ENCODE data around the gene NXPH3.

The NXPH3 gene

GRCh38 chr17:49597436-49597835, 21.8 kb downstream of the NXPH3 start:
- H2BK12ac ChIP-seq (ENCODE audit: low read length), result no peak overlapping the region
- no peak overlapping the region for H3K23ac ChIP-seq (ENCODE audit: low read depth, low read length, poor library complexity)
- peaks cover 16 to 69% of the 10 kb centered on the region in 2 donors for H3K36me3 ChIP-seq (replicated peaks in 1 of 2; ENCODE audit: control insufficient read depth in 2 of 2, insufficient read depth in 2 of 2, low read length in 2 of 2)
- no peak overlapping the region for H4K91ac ChIP-seq (ENCODE audit: low read depth, low read length, poor library complexity)
- no peaks in the 10 kb centered on the region for H3K9me3 ChIP-seq (replicated peaks in 1 of 2; ENCODE audit: control insufficient read depth in 2 of 2, insufficient read depth in 1 of 2, low read depth in 1 of 2, low read length in 2 of 2)
- H3K27ac ChIP-seq (replicated peaks; ENCODE audit: low read length), result no peak overlapping the region
- H3K4ac ChIP-seq (ENCODE audit: low read length), result no peak overlapping the region
- no peaks in the 10 kb centered on the region for H3K27me3 ChIP-seq (ENCODE audit: control insufficient read depth in 3 of 3, insufficient read depth in 3 of 3, low read depth in 1 of 3, low read length in 3 of 3)
- WGBS, 2 donors (ENCODE audit: extremely low coverage in 2 of 2, insufficient read length in 2 of 2, insufficient replicate concordance in 1 of 2), result no CpG with 5 or more reads among the region's 4 CpGs
- H2AFZ ChIP-seq (ENCODE audit: low read length), result no peak overlapping the region
- no peak overlapping the region for H2AK5ac ChIP-seq (ENCODE audit: low read depth, low read length)
- H3K4me3 ChIP-seq (ENCODE audit: low read length in 2 of 2), result no peak overlapping the region
- H2BK120ac ChIP-seq (ENCODE audit: low read depth, low read length), result no peak overlapping the region
- no peak for DNase-seq (ENCODE audit: low spot score)
- H3K18ac ChIP-seq (ENCODE audit: low read length), result no peak overlapping the region
- no peak overlapping the region for H2BK5ac ChIP-seq (ENCODE audit: low read length)
- no peak overlapping the region for H3K14ac ChIP-seq (ENCODE audit: low read length)
- no peak overlapping the region for H2BK15ac ChIP-seq (ENCODE audit: low read length)
- H3K4me2 ChIP-seq (ENCODE audit: insufficient read depth, low read length, poor library complexity, severe bottlenecking), result no peak overlapping the region
- H3K79me1 ChIP-seq (ENCODE audit: low read depth, low read length), result no peaks in the 10 kb centered on the region
- no peak overlapping the region for H3K9ac ChIP-seq (ENCODE audit: low read depth, low read length, poor library complexity)
- H3K4me1 ChIP-seq (ENCODE audit: control insufficient read depth in 2 of 2, insufficient read depth in 1 of 2, low read depth in 1 of 2, low read length in 2 of 2), result peaks cover 0 to 7% of the 10 kb centered on the region in 2 donors
- H4K8ac ChIP-seq (ENCODE audit: low read depth, low read length), result no peak overlapping the region

GRCh38 chr17:49597928-49598655, 22.4 kb downstream of the NXPH3 start:
- Histone ChIP-seq H2BK120ac (ENCODE audit: low read depth, low read length) (no peak overlapping the region), H3K27me3 (ENCODE audit: control insufficient read depth in 3 of 3, insufficient read depth in 3 of 3, low read depth in 1 of 3, low read length in 3 of 3) (no peaks in the 10 kb centered on the region), H3K23ac (ENCODE audit: low read depth, low read length, poor library complexity) (no peak overlapping the region), H3K27ac (replicated peaks; ENCODE audit: low read length) (no peak overlapping the region), H3K4ac (ENCODE audit: low read length) (no peak overlapping the region), H2BK15ac (ENCODE audit: low read length) (no peak overlapping the region), H3K9ac (ENCODE audit: low read depth, low read length, poor library complexity) (no peak overlapping the region), H3K14ac (ENCODE audit: low read length) (no peak overlapping the region), H2BK5ac (ENCODE audit: low read length) (no peak overlapping the region), H4K91ac (ENCODE audit: low read depth, low read length, poor library complexity) (no peak overlapping the region), H3K4me2 (ENCODE audit: insufficient read depth, low read length, poor library complexity, severe bottlenecking) (no peak overlapping the region), H2BK12ac (ENCODE audit: low read length) (no peak overlapping the region), H3K18ac (ENCODE audit: low read length) (no peak overlapping the region), H3K36me3 (replicated peaks in 1 of 2; ENCODE audit: control insufficient read depth in 2 of 2, insufficient read depth in 2 of 2, low read length in 2 of 2) (peaks cover 16 to 75% of the 10 kb centered on the region in 2 donors), H2AK5ac (ENCODE audit: low read depth, low read length) (no peak overlapping the region), H4K8ac (ENCODE audit: low read depth, low read length) (no peak overlapping the region), H3K4me1 (ENCODE audit: control insufficient read depth in 2 of 2, insufficient read depth in 1 of 2, low read depth in 1 of 2, low read length in 2 of 2) (peaks cover 0 to 10% of the 10 kb centered on the region in 2 donors), H2AFZ (ENCODE audit: low read length) (no peak overlapping the region), H3K9me3 (replicated peaks in 1 of 2; ENCODE audit: control insufficient read depth in 2 of 2, insufficient read depth in 1 of 2, low read depth in 1 of 2, low read length in 2 of 2) (no peaks in the 10 kb centered on the region), H3K4me3 (ENCODE audit: low read length in 2 of 2) (no peak overlapping the region), H3K79me1 (ENCODE audit: low read depth, low read length) (no peaks in the 10 kb centered on the region)
- no CpG with 5 or more reads among the region's 8 CpGs for WGBS, 2 donors (ENCODE audit: extremely low coverage in 2 of 2, insufficient read length in 2 of 2, insufficient replicate concordance in 1 of 2)
- DNase-seq (ENCODE audit: low spot score), result no peak

- Histone ChIP-seq H3K36me3 (replicated peaks in 1 of 2; ENCODE audit: control insufficient read depth in 2 of 2, insufficient read depth in 2 of 2, low read length in 2 of 2) (peaks cover 16 to 83% of the 10 kb centered on the region in 2 donors), H2AFZ (ENCODE audit: low read length) (no peak overlapping the region), H3K4me3 (ENCODE audit: low read length in 2 of 2) (no peak overlapping the region), H3K4me1 (ENCODE audit: control insufficient read depth in 2 of 2, insufficient read depth in 1 of 2, low read depth in 1 of 2, low read length in 2 of 2) (peaks cover 0 to 14% of the 10 kb centered on the region in 2 donors), H3K4ac (ENCODE audit: low read length) (no peak overlapping the region), H2BK12ac (ENCODE audit: low read length) (no peak overlapping the region), H3K9ac (ENCODE audit: low read depth, low read length, poor library complexity) (no peak overlapping the region), H3K4me2 (ENCODE audit: insufficient read depth, low read length, poor library complexity, severe bottlenecking) (no peak overlapping the region), H2BK15ac (ENCODE audit: low read length) (no peak overlapping the region), H3K79me1 (ENCODE audit: low read depth, low read length) (no peaks in the 10 kb centered on the region), H2BK120ac (ENCODE audit: low read depth, low read length) (no peak overlapping the region), H3K27ac (replicated peaks; ENCODE audit: low read length) (no peak overlapping the region), H2BK5ac (ENCODE audit: low read length) (no peak overlapping the region), H2AK5ac (ENCODE audit: low read depth, low read length) (no peak overlapping the region), H3K18ac (ENCODE audit: low read length) (no peak overlapping the region), H3K27me3 (ENCODE audit: control insufficient read depth in 3 of 3, insufficient read depth in 3 of 3, low read depth in 1 of 3, low read length in 3 of 3) (no peaks in the 10 kb centered on the region), H3K14ac (ENCODE audit: low read length) (no peak overlapping the region), H4K91ac (ENCODE audit: low read depth, low read length, poor library complexity) (no peak overlapping the region), H3K9me3 (replicated peaks in 1 of 2; ENCODE audit: control insufficient read depth in 2 of 2, insufficient read depth in 1 of 2, low read depth in 1 of 2, low read length in 2 of 2) (no peaks in the 10 kb centered on the region), H4K8ac (ENCODE audit: low read depth, low read length) (no peak overlapping the region), H3K23ac (ENCODE audit: low read depth, low read length, poor library complexity) (no peak overlapping the region)
- no CpG with 5 or more reads among the region's 3 CpGs for WGBS, 2 donors (ENCODE audit: extremely low coverage in 2 of 2, insufficient read length in 2 of 2, insufficient replicate concordance in 1 of 2)
- DNase-seq (ENCODE audit: low spot score), result no peak
Observed at GRCh38 chr17:49598918-49599317, 23.2 kb downstream of the NXPH3 start.

DNA sequence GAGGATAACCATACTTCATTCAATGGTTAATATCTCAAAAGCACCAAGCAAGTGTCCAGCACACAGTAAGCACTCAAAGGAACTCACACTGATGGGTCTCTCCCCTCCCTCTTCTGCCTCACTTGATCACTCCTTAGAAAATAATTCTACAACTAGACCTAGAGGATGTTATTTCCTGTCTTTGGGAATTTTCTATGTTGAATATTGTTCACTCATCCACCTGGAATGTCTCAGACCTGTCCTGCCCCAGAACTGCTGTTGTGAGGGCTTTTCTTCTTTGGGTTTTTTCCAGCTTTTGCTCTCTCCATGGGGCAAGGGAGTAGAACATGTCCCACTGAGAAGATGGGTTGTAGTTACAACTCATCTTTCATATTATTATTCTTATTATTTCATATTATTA, 25.3 kb downstream of the NXPH3 start:
- Histone ChIP-seq H3K14ac (ENCODE audit: low read length) (no peak overlapping the region), H2BK5ac (ENCODE audit: low read length) (no peak overlapping the region), H4K91ac (ENCODE audit: low read depth, low read length, poor library complexity) (no peak overlapping the region), H3K23ac (ENCODE audit: low read depth, low read length, poor library complexity) (no peak overlapping the region), H2AK5ac (ENCODE audit: low read depth, low read length) (no peak overlapping the region), H2BK120ac (ENCODE audit: low read depth, low read length) (no peak overlapping the region), H3K4ac (ENCODE audit: low read length) (no peak overlapping the region), H3K9me3 (replicated peaks in 1 of 2; ENCODE audit: control insufficient read depth in 2 of 2, insufficient read depth in 1 of 2, low read depth in 1 of 2, low read length in 2 of 2) (no peaks in the 10 kb centered on the region), H3K4me1 (ENCODE audit: control insufficient read depth in 2 of 2, insufficient read depth in 1 of 2, low read depth in 1 of 2, low read length in 2 of 2) (peaks cover 0 to 17% of the 10 kb centered on the region in 2 donors), H3K79me1 (ENCODE audit: low read depth, low read length) (no peaks in the 10 kb centered on the region), H3K27ac (replicated peaks; ENCODE audit: low read length) (no peak overlapping the region), H2BK15ac (ENCODE audit: low read length) (no peak overlapping the region), H3K27me3 (ENCODE audit: control insufficient read depth in 3 of 3, insufficient read depth in 3 of 3, low read depth in 1 of 3, low read length in 3 of 3) (no peaks in the 10 kb centered on the region), H3K9ac (ENCODE audit: low read depth, low read length, poor library complexity) (no peak overlapping the region), H4K8ac (ENCODE audit: low read depth, low read length) (no peak overlapping the region), H2BK12ac (ENCODE audit: low read length) (no peak overlapping the region), H3K4me3 (ENCODE audit: low read length in 2 of 2) (no peak overlapping the region), H3K4me2 (ENCODE audit: insufficient read depth, low read length, poor library complexity, severe bottlenecking) (no peak overlapping the region), H3K36me3 (replicated peaks in 1 of 2; ENCODE audit: control insufficient read depth in 2 of 2, insufficient read depth in 2 of 2, low read length in 2 of 2) (peaks cover 12 to 94% of the 10 kb centered on the region in 2 donors), H3K18ac (ENCODE audit: low read length) (no peak overlapping the region), H2AFZ (ENCODE audit: low read length) (no peak overlapping the region)
- no peak for DNase-seq (ENCODE audit: low spot score)

Measured in neuronal stem cell (in vitro differentiated cells).